Measurements from ENCODE around the gene RENBP. TPM values are rescaled to one million over a fixed set of nuclear protein-coding genes. Genes with fewer than 3 reads are reported as not detected.

The RENBP gene
- total and polyA plus RNA-seq, 4 donors, result 16.6 to 90.8 (median 62.0) TPM

DNA sequence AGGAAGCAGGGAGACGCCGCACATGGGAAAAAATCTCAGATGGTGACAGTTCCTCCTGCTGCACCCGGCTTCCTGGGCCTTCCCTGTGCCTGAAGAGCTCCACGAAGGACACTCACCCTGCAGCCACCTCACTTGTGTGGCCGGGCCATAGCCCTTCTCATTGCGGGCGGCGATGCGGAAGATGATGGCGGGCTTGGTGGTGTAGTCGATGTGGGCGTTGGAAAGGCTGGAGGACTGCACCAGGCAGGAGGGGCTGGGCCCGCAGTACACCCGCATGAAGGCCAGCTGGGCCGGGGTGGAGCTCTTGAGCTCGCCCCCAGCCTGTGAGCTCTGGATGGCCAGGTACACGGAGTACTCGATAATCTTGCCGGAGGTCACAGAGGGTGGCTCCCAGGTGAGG is 5.7 kb upstream of the RENBP start:
- H3K27ac ChIP-seq (ENCODE audit: low read depth in 1 of 2, low read length in 1 of 2), result no peak overlapping the region
- peaks cover 11 to 53% (median 25%) of the 10 kb centered on the region in 4 donors for H3K36me3 ChIP-seq (ENCODE audit: control insufficient read depth in 4 of 4, insufficient read depth in 4 of 4, low read length in 4 of 4)
- ATAC-seq (ENCODE audit: insufficient read depth, low FRiP score) (no peak), DNase-seq (no peak)
- peaks cover 0 to 13% (median 3%) of the 10 kb centered on the region in 5 donors for H3K4me1 ChIP-seq (ENCODE audit: control insufficient read depth in 5 of 5, insufficient read depth in 5 of 5, low read length in 5 of 5)
- no peak overlapping the region for H3K9ac ChIP-seq (ENCODE audit: insufficient read depth in 1 of 2, low read length in 2 of 2)
- TF ChIP-seq, protein P1, sequence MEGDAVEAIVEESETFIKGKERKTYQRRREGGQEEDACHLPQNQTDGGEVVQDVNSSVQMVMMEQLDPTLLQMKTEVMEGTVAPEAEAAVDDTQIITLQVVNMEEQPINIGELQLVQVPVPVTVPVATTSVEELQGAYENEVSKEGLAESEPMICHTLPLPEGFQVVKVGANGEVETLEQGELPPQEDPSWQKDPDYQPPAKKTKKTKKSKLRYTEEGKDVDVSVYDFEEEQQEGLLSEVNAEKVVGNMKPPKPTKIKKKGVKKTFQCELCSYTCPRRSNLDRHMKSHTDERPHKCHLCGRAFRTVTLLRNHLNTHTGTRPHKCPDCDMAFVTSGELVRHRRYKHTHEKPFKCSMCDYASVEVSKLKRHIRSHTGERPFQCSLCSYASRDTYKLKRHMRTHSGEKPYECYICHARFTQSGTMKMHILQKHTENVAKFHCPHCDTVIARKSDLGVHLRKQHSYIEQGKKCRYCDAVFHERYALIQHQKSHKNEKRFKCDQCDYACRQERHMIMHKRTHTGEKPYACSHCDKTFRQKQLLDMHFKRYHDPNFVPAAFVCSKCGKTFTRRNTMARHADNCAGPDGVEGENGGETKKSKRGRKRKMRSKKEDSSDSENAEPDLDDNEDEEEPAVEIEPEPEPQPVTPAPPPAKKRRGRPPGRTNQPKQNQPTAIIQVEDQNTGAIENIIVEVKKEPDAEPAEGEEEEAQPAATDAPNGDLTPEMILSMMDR (IDR thresholded peaks at IDR 0.05; ENCODE audit: control extremely low read depth, extremely low read depth), result no peak
- no peak overlapping the region for H3K4me3 ChIP-seq
- H3K27me3 ChIP-seq (ENCODE audit: control insufficient read depth in 3 of 3, insufficient read depth in 3 of 3, low read length in 2 of 3), result no peaks in the 10 kb centered on the region
- peaks cover 0 to 2% (median 0%) of the 10 kb centered on the region in 4 donors for H3K9me3 ChIP-seq (ENCODE audit: control insufficient read depth in 4 of 4, insufficient read depth in 3 of 4, low read length in 3 of 4)
- 89 to 95% methylated on average over 4 to 19 of the region's 19 CpGs for WGBS, 2 donors

DNA sequence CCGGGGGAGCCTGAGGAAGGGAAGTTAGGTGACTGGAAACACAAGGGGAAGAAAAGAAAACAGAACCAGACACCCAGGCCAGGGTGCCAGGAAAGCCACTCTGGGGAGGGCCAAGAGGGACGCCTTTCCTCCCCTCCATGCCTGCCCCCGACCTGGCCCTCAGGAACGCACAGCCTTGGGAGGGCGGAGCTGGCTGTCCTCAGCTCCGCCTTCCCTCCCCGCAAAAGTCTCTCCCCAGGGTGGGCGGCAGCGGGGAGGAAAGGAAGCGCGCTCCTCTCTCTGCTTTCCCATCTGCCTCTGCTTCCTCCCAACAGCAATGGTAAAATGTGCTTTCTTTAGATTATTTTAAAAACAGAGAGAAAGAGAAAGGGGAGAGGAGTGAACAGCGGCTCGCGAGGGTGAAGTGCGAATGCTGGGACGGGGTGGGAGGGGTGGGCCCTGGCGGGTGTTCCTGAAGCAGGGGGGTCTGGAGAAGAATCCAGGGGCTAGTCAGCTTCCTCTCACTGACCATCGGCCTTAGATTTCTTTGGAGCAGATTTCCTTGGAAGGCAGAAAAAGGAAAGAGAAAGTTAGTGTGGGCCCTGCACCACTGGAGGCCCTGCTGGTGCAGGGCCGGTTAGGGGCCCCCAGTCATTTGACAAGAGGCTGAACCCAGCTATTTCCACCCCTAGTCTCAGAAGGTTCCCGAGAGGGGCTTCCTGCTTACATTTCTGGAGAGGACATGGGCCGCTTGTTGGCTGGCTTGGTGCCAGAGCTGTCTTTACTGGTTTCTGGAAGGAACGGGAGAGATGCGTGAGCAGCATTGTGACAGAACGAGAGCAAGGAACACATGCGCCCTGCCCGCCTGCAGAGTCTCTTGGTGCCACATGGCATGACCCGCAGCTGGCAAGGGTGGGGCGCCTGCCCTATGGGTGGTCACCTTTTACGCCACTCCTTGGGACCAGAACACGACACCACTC is 4.7 kb upstream of the RENBP start:
- Histone ChIP-seq H3K27me3 (ENCODE audit: control insufficient read depth in 3 of 3, insufficient read depth in 3 of 3, low read length in 2 of 3) (no peaks in the 10 kb centered on the region), H3K4me1 (ENCODE audit: control insufficient read depth in 5 of 5, insufficient read depth in 5 of 5, low read length in 5 of 5) (peaks cover 0 to 13% (median 3%) of the 10 kb centered on the region in 5 donors), H3K9ac (ENCODE audit: insufficient read depth in 1 of 2, low read length in 2 of 2) (no peak overlapping the region), H3K9me3 (ENCODE audit: control insufficient read depth in 4 of 4, insufficient read depth in 3 of 4, low read length in 3 of 4) (peaks cover 0 to 2% (median 0%) of the 10 kb centered on the region in 4 donors), H3K36me3 (ENCODE audit: control insufficient read depth in 4 of 4, insufficient read depth in 4 of 4, low read length in 4 of 4) (peaks cover 11 to 43% (median 20%) of the 10 kb centered on the region in 4 donors), H3K4me3 (no peak overlapping the region), H3K27ac (ENCODE audit: low read depth in 1 of 2, low read length in 1 of 2) (peak overlapping the region; percentile 36 to 61)
- 25 to 75% methylated on average over 16 to 30 of the region's 30 CpGs for WGBS, 2 donors
- ATAC-seq (ENCODE audit: insufficient read depth, low FRiP score) (no peak), DNase-seq (peak; percentile 43 to 65 (median 62))
- TF ChIP-seq, protein P1 (IDR thresholded peaks at IDR 0.05; ENCODE audit: control extremely low read depth, extremely low read depth), result no peak

DNA sequence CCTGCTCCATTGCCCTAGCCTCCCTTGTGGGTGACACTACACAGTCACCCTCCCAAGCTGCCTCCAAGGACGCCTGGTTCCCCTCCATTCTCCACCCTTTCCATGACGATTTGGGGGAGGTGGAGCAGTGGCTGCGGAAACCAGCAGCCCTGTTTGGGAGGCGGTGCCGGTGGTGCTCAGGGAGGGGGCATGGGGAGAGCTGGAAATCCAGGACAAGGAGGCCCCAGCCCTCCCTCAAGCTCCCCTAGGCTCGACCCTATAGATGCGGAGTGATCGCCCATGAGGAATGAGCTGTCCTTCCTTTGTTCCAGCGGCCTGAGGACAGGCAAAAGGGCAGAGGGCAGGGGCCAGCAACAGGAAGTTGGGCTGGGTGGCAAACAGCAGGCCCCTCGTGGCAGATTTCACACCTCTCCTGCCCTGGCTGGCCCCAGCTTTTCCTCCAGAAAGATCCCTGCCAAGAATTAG is 3.6 kb upstream of the RENBP start:
- 57 to 70% methylated on average over 8 to 10 of the region's 10 CpGs for WGBS, 2 donors
- ATAC-seq (ENCODE audit: insufficient read depth, low FRiP score) (no peak), DNase-seq (no peak)
- H3K4me1 ChIP-seq (ENCODE audit: control insufficient read depth in 5 of 5, insufficient read depth in 5 of 5, low read length in 5 of 5), result peaks cover 0 to 13% (median 6%) of the 10 kb centered on the region in 5 donors
- peaks cover 11 to 37% (median 19%) of the 10 kb centered on the region in 4 donors for H3K36me3 ChIP-seq (ENCODE audit: control insufficient read depth in 4 of 4, insufficient read depth in 4 of 4, low read length in 4 of 4)
- peaks cover 0 to 2% (median 0%) of the 10 kb centered on the region in 4 donors for H3K9me3 ChIP-seq (ENCODE audit: control insufficient read depth in 4 of 4, insufficient read depth in 3 of 4, low read length in 3 of 4)
- H3K9ac ChIP-seq (ENCODE audit: insufficient read depth in 1 of 2, low read length in 2 of 2), result no peak overlapping the region
- H3K27me3 ChIP-seq (ENCODE audit: control insufficient read depth in 3 of 3, insufficient read depth in 3 of 3, low read length in 2 of 3), result no peaks in the 10 kb centered on the region
- H3K4me3 ChIP-seq, result no peak overlapping the region
- TF ChIP-seq, protein P1 (IDR thresholded peaks at IDR 0.05; ENCODE audit: control extremely low read depth, extremely low read depth), result no peak
- H3K27ac ChIP-seq (ENCODE audit: low read depth in 1 of 2, low read length in 1 of 2), result peak overlapping the region in 1 of 2 donors; percentile 57
